Measurements from ENCODE around the gene IL20RA.

- TF ChIP-seq POLR2A (IDR thresholded peaks at IDR 0.05) (no peak), CTCF (IDR thresholded peaks at IDR 0.05) (no peak)
Observed at GRCh38 chr6:136952714-136953260, 92.0 kb downstream of the IL20RA start.
